Hepatocyte (in vitro differentiated cells): Measurements from ENCODE around the gene FARSA.
"Not testable (repeated sequence)": the region's sequence is repeated elsewhere in the genome, so short reads cannot be mapped to it uniquely, and the experiment has no call there.

ENCODE experiments used
- CTCF ChIP-seq: fragments of 200-600 bp; sonication (generic); IDR thresholded peaks from 2 replicates; pipeline ENCODE4 v1.5.1; 2016; ENCODE audit warnings: antibody characterized with exemption, mild to moderate bottlenecking; ENCODE audit not compliant: poor library complexity
- EZH2phosphoT487 ChIP-seq: fragments of 200-600 bp; sonication (generic); IDR thresholded peaks from one replicate; pipeline ENCODE4 v1.6.1; 2018; ENCODE audit warnings: antibody characterized with exemption, mild to moderate bottlenecking, low read depth, moderate library complexity; ENCODE audit not compliant: unreplicated experiment, severe bottlenecking

GRCh38 chr19:12957389-12957952 lies 24.0 kb upstream of the FARSA start:
- TF ChIP-seq EZH2phosphoT487, CTCF: not testable (repeated sequence)
